Small intestine (tissue), 7 donors: Measurements from ENCODE around the gene ALG1. TPM values are rescaled to one million over a fixed set of nuclear protein-coding genes. Genes with fewer than 3 reads are reported as not detected.
"Not testable (repeated sequence)": the region's sequence is repeated elsewhere in the genome, so short reads cannot be mapped to it uniquely, and the experiment has no call there.

Experiments
- DNase-seq, 2 donors: peaks; one replicate each; pipeline versions ENCODE4 v3.0.0 to v3.0.0-alpha.2; 2013
- FAIRE-seq: peaks from 2 replicates; lab custom pipeline; 2012; peaks lifted over from hg19 to GRCh38; lab: Jason Lieb, UNC
- H3K27ac ChIP-seq, 3 donors: one replicate each; pipeline ENCODE4 v1.5.1; 2013; ENCODE audit warnings: low read length in 2 of 3, mild to moderate bottlenecking in 2 of 3, control low read depth in 1 of 3, inconsistent platforms in 1 of 3, low read depth in 1 of 3, moderate library complexity in 1 of 3
- H3K27me3 ChIP-seq, 3 donors: one replicate each; pipeline ENCODE4 v1.6.1; 2013; ENCODE audit warnings: low read length in 3 of 3, inconsistent platforms in 1 of 3; ENCODE audit not compliant: control insufficient read depth in 3 of 3, insufficient read depth in 3 of 3
- H3K36me3 ChIP-seq, 3 donors: one replicate each; pipeline ENCODE4 v1.6.1; 2013; ENCODE audit warnings: low read length in 3 of 3, inconsistent platforms in 1 of 3, low read depth in 1 of 3, mild to moderate bottlenecking in 1 of 3, moderate library complexity in 1 of 3; ENCODE audit not compliant: control insufficient read depth in 3 of 3, insufficient read depth in 2 of 3
- H3K4me1 ChIP-seq, 3 donors: one replicate each; pipeline ENCODE4 v1.6.1; 2013; ENCODE audit warnings: low read length in 2 of 3, inconsistent platforms in 1 of 3, low read depth in 1 of 3, mild to moderate bottlenecking in 1 of 3, moderate library complexity in 1 of 3; ENCODE audit not compliant: control insufficient read depth in 3 of 3, insufficient read depth in 2 of 3
- H3K4me3 ChIP-seq, 3 donors: one replicate each; pipeline ENCODE4 v1.5.1; 2013; ENCODE audit warnings: low read length in 3 of 3, control low read depth in 1 of 3, inconsistent platforms in 1 of 3, low read depth in 1 of 3, mild to moderate bottlenecking in 1 of 3, moderate library complexity in 1 of 3
- H3K9me3 ChIP-seq, 2 donors: one replicate each; pipeline ENCODE4 v1.6.1; 2013; ENCODE audit warnings: low read depth in 1 of 2, low read length in 1 of 2; ENCODE audit not compliant: control insufficient read depth in 2 of 2, insufficient read depth in 1 of 2
- WGBS, 3 donors: extraction: QIAGEN DNeasy Blood & Tissue Kit; methylation state at CpG; one replicate each; pipeline ENCODE4 v1.1.7; 2013; 5-methylcytosine and 5-hydroxymethylcytosine counted together
- polyA plus RNA-seq, 4 donors: library from polyadenylated mRNA; stranded (reverse) in 3 of 4; unstranded in 1 of 4; fragments of 200-250 nt in 3 of 4; fragments of 120-200 nt in 1 of 4; gene quantifications; one replicate each; pipeline versions ENCODE4 v1.2.1 to v1.2.3, GENCODE V29; 2013
- donor health status: healthy with polysubstance abuse.
- donor health status: control.
- donor health status: control.
- donor health status: Bipolar disorder and iron deficiency.
- donor health status: healthy.

The ALG1 gene
- polyA plus RNA-seq, 4 donors, result 4.6 to 35.4 (median 19.3) TPM

- not testable (repeated sequence) for DNase-seq, FAIRE-seq
These were observed 12.0 kb downstream of the ALG1 start for GRCh38 chr16:5083646-5084045.

GRCh38 chr16:5084099-5084731 is 12.6 kb downstream of the ALG1 start:
- H3K4me3 ChIP-seq, H3K4me1 ChIP-seq, FAIRE-seq, DNase-seq, H3K9me3 ChIP-seq, H3K27ac ChIP-seq, H3K27me3 ChIP-seq: not testable (repeated sequence)
- H3K36me3 ChIP-seq, result peaks cover 2 to 48% (median 2%) of the 10 kb centered on the region in 3 donors
- WGBS, 3 donors, result 83 to 87% (median 85%) methylated on average over 10 to 11 of the region's 11 CpGs

More at GRCh38 chr16:5083646-5084045, 12.0 kb downstream of the ALG1 start:
- H3K4me1 ChIP-seq, H3K4me3 ChIP-seq, H3K9me3 ChIP-seq, H3K27ac ChIP-seq, H3K27me3 ChIP-seq: not testable (repeated sequence)
- whole genome bisulfite sequencing, 3 donors, result 86 to 91% (median 90%) methylated on average over 9 of the region's 9 CpGs
- peaks cover 2 to 49% (median 2%) of the 10 kb centered on the region in 3 donors for H3K36me3 ChIP-seq

- not testable (repeated sequence) for H3K27ac ChIP-seq, H3K4me3 ChIP-seq, H3K9me3 ChIP-seq, H3K27me3 ChIP-seq, H3K4me1 ChIP-seq, FAIRE-seq
- peak; percentile 49 to 53 for DNase-seq
- whole genome bisulfite sequencing, 3 donors, result 59 to 63% (median 63%) methylated on average over 10 of the region's 10 CpGs
- H3K36me3 ChIP-seq, result peaks cover 2 to 46% (median 2%) of the 10 kb centered on the region in 3 donors
These were observed 13.2 kb downstream of the ALG1 start for GRCh38 chr16:5084802-5085201.

- not testable (repeated sequence) for DNase-seq, FAIRE-seq, H3K4me1 ChIP-seq
These were observed 14.1 kb downstream of the ALG1 start for GRCh38 chr16:5085716-5086115.

GRCh38 chr16:5088086-5088790 is 16.6 kb downstream of the ALG1 start:
- not testable (repeated sequence) for FAIRE-seq, H3K9me3 ChIP-seq, H3K4me3 ChIP-seq, DNase-seq, H3K27me3 ChIP-seq, H3K27ac ChIP-seq, H3K4me1 ChIP-seq
- peaks cover 2 to 43% (median 2%) of the 10 kb centered on the region in 3 donors for H3K36me3 ChIP-seq
- 91 to 94% (median 93%) methylated on average over 16 to 18 of the region's 18 CpGs for WGBS, 3 donors

More at GRCh38 chr16:5085716-5086115, 14.1 kb downstream of the ALG1 start:
- not testable (repeated sequence) for H3K27ac ChIP-seq, H3K9me3 ChIP-seq, H3K4me3 ChIP-seq, H3K27me3 ChIP-seq
- H3K36me3 ChIP-seq, result peaks cover 2 to 47% (median 2%) of the 10 kb centered on the region in 3 donors
- WGBS, 3 donors, result 88 to 98% (median 95%) methylated on average over 10 to 11 of the region's 11 CpGs

- not testable (repeated sequence) for H3K27ac ChIP-seq, DNase-seq, H3K27me3 ChIP-seq, H3K4me3 ChIP-seq, H3K4me1 ChIP-seq, FAIRE-seq, H3K9me3 ChIP-seq
- 88 to 90% (median 90%) methylated on average over 17 of the region's 17 CpGs for WGBS, 3 donors
- peaks cover 2 to 37% (median 2%) of the 10 kb centered on the region in 3 donors for H3K36me3 ChIP-seq
These were observed 17.3 kb downstream of the ALG1 start for GRCh38 chr16:5088936-5089335.

GRCh38 chr16:5089911-5090555 is 18.4 kb downstream of the ALG1 start:
- H3K4me1 ChIP-seq, H3K4me3 ChIP-seq, FAIRE-seq, H3K27me3 ChIP-seq, H3K9me3 ChIP-seq, H3K27ac ChIP-seq, DNase-seq: not testable (repeated sequence)
- peaks cover 2 to 31% (median 2%) of the 10 kb centered on the region in 3 donors for H3K36me3 ChIP-seq
- WGBS, 3 donors, result 89 to 92% (median 90%) methylated on average over 24 to 26 of the region's 26 CpGs

- H3K36me3 ChIP-seq, result peaks cover under 1 to 28% (median 1%) of the 10 kb centered on the region in 3 donors
- not testable (repeated sequence) for H3K9me3 ChIP-seq, DNase-seq, H3K27ac ChIP-seq, H3K27me3 ChIP-seq, H3K4me3 ChIP-seq, FAIRE-seq, H3K4me1 ChIP-seq
- WGBS, 3 donors, result 93 to 96% (median 96%) methylated on average over 9 of the region's 9 CpGs
These were observed 18.9 kb downstream of the ALG1 start for GRCh38 chr16:5090592-5090991.
